ENCODE data around the gene ABCC3. TPM values are rescaled to one million over a fixed set of nuclear protein-coding genes. Genes with fewer than 3 reads are reported as not detected.

ABCC3 gene
- total RNA-seq, 1 experiment from 2014 or later: 88.0 TPM

- Mint-ChIP-seq H3K4me3 (ENCODE audit: low read depth, unreplicated experiment) (no peak overlapping the region), H3K27me3 (ENCODE audit: unreplicated experiment) (no peaks in the 10 kb centered on the region), H3K4me1 (ENCODE audit: low read depth, unreplicated experiment) (peaks cover 21% of the 10 kb centered on the region), H3K9me3 (ENCODE audit: low read depth, unreplicated experiment) (no peaks in the 10 kb centered on the region), H3K27ac (ENCODE audit: unreplicated experiment) (no peak overlapping the region), H3K36me3 (ENCODE audit: insufficient read depth, unreplicated experiment) (peaks cover 65% of the 10 kb centered on the region)
- no peak for TF ChIP-seq CTCF (IDR thresholded peaks at IDR 0.05; ENCODE audit: unreplicated experiment)
- DNase-seq: no peak
- no TSS peak for BruUV-seq (replicated peaks)
- CTCF ChIA-PET: no interaction called here
- intact Hi-C loops (cut with micrococcal nuclease; ENCODE audit: unreplicated experiment): no loop called here
Observed at GRCh38 chr17:50737118-50737698, 102.5 kb downstream of the ABCC3 start.

GRCh38 chr17:50739098-50739497, 104.4 kb downstream of the ABCC3 start:
- no peak for TF ChIP-seq CTCF (IDR thresholded peaks at IDR 0.05; ENCODE audit: unreplicated experiment)
- Mint-ChIP-seq H3K27me3 (ENCODE audit: unreplicated experiment) (no peaks in the 10 kb centered on the region), H3K27ac (ENCODE audit: unreplicated experiment) (peak overlapping the region; percentile 7), H3K36me3 (ENCODE audit: insufficient read depth, unreplicated experiment) (peaks cover 69% of the 10 kb centered on the region), H3K9me3 (ENCODE audit: low read depth, unreplicated experiment) (no peaks in the 10 kb centered on the region), H3K4me1 (ENCODE audit: low read depth, unreplicated experiment) (peaks cover 15% of the 10 kb centered on the region), H3K4me3 (ENCODE audit: low read depth, unreplicated experiment) (no peak overlapping the region)
- intact Hi-C loops (cut with micrococcal nuclease; ENCODE audit: unreplicated experiment): no loop called here
- no TSS peak for BruUV-seq (replicated peaks)
- CTCF ChIA-PET: no interaction called here
- no peak for DNase-seq

Other genes starting within 250 kb of the ABCC3 start
- 205 and 212 TPM in 2 replicates for gene LRRC59, start 237.4 kb upstream of the ABCC3 start, total RNA-seq (2022)
- gene ACSF2, start 208.7 kb upstream of the ABCC3 start, total RNA-seq (2022): 148 and 156 TPM in 2 replicates
- gene CHAD, start 166.0 kb upstream of the ABCC3 start, total RNA-seq (2022): not detected in 2 replicates
- gene RSAD1, start 156.0 kb upstream of the ABCC3 start, total RNA-seq (2022): 42.6 and 51.1 TPM in 2 replicates
- gene MYCBPAP, start 126.4 kb upstream of the ABCC3 start, total RNA-seq (2022): 0.52 and 1.0 TPM in 2 replicates
- gene EPN3, start 102.1 kb upstream of the ABCC3 start, total RNA-seq (2022): 41.9 and 45.1 TPM in 2 replicates
- 33.2 and 47.8 TPM in 2 replicates for gene SPATA20, start 87.7 kb upstream of the ABCC3 start, total RNA-seq (2022)
- gene CACNA1G, start 74.2 kb upstream of the ABCC3 start, total RNA-seq (2022): not detected in 2 replicates
- gene ANKRD40, start 73.0 kb downstream of the ABCC3 start, total RNA-seq (2022): 67.2 and 68.5 TPM in 2 replicates
- 152 and 155 TPM in 2 replicates for gene LUC7L3, start 84.7 kb downstream of the ABCC3 start, total RNA-seq (2022)
- 0.64 TPM in 1 of 2 replicates, not detected in the other for gene ANKRD40CL, start 132.6 kb downstream of the ABCC3 start, total RNA-seq (2022)
- not detected in 2 replicates for gene WFIKKN2, start 200.7 kb downstream of the ABCC3 start, total RNA-seq (2022)
- 177 and 241 TPM in 2 replicates for gene TOB1, start 231.5 kb downstream of the ABCC3 start, total RNA-seq (2022)